IPS DF 19.7 (cell line): ENCODE measurements around the gene SNAI3.
A peak's percentile ranks its signal among the peaks of the same experiment; 100 is the strongest.

Source experiments
- DNase-seq: peaks from one replicate; pipeline ENCODE4 v3.0.0-alpha.2; 2013; ENCODE audit warnings: low read depth, low spot score

Gene SNAI3

DNA sequence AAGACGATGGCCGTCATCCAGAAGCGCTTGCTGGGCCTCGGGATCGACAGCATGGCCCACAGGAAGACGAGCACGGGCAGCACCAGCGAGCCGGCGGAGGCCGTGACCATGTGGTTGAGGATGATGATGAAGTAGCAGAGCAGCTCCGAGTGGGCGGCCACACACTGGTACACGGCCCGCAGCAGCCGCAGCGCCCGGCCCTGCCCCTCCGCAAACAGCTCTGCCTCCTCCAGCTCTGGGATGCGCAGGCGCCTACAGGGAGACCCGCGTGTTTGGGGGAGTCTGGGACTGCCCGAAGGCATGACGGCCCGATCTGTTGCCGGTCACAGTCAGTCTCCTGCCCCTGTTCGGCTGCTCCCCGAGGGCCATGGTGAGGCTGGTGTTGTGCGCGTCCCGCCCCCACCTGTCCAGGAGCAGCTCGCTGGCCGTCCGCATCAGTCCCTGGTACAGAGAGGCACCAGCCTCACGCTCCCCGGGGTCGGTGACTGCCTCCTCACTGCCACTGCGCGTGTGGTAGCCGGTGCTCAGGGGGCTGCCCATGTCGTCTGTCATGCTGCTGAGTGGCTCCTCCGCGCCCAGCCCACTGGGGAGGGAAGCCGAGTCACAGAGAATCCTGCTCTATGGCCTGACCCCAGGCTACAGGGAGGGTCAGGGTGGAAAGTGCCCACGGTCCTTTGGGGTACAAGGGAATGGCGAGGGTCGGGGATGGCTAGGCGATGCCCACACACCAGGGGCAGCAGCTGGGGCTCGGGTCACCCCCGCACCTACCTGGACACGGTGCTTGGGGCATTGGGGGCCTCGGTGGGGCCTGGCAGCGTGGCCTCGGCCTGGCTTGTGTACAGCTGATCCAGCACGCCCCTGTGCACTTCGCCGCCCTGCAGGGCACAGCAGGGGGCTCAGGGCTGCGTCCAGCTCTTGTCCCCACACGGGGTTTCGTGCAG lies 35.8 kb upstream of the SNAI3 start:
- DNase-seq: no peak

DNA sequence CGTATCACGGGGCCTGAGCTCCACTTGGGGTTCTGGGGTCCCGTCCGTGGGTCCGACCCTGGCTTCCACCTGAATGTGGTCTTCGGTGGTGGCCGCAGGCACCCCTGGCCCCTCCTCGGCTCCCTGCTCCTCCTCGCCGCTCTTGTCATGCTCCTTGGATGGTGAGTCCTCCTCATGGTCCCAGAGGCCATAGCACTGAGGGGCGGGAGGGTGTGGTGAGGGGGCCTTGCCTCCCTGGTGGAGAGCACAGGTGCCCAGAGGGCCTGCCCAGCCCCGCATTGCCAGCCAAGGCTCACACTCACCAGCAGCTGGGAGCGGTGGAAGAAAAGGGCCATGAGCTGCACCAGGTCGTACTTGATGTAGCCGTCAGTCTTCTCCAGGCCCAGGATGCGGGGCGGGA lies 34.9 kb upstream of the SNAI3 start:
- no peak for DNase-seq

DNA sequence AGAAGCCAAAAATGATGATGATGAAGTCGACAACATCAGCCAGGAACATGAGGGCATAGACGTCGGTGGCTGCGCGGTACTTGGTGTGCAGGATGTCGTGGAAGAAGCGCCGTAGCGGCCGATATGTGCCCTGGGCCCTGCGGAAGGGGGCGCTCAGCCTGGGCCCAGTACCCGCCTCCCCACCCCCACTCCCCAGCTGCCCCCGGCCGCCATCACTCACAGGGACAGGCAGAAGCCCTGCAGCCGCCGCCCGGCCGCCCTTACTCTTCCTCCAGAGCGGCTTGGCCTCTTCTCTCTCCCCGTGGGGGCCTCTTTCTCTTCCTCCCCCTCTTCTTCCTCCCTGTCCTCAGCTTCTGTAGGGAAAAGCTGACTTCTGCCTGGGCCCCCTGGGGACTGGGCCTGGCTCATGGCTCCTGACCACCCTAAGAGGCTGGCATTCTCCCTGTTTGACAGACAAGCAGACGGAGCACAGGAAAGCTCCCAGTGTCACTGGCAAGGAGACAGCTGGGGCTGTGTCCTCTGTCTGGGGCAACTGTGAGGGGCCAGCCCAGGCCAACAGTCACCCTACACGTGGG lies 34.2 kb upstream of the SNAI3 start:
- DNase-seq: no peak

DNA sequence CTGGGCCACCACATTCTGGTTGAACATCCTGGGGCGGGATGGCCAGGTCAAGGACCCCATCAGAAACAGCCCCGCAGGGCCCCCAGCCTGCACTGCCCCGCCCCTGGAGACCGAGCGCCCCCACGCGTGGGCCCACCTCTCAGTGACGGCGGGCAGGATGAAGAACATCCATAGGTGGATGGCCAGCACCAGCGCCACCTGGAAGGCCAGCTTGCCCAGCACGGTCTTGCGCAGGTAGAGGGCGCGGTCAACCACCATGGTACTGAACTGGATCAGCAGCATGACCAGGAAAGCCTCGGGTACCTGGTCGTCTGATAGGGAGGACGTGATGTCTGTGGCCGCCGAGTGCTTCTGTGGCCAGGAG lies 33.6 kb upstream of the SNAI3 start:
- no peak for DNase-seq

DNA sequence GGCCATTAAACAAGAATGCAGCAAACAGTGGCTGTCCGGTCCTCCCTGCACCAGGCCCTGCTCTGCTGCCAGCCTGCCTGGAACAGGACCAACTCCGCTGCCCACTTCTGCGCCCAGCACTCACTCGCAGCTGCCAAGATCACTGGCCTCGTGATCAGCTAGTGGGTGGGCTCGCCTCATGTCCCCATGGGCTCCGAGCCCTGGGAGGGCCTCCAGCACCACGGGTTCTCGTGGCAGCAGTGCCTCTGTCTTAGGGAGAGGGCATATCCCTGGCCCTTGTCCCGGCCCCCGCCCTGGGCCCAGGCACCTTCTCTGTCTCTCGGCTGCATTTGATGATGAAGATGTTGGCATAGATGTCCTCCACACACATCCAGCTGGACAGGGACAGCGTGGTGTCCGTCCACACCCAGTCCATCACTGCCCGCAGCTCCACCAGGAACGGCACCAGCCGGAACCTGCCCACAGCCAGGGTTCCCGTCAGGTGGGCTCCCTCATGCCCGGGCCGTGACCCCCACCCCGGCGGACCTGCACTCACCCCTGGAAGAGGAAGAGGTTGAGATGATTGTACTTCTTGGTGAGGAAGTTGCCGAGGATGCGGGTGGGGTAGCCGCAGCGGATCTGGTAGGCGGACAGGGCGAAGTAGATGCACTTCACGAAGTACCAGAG lies 33.1 kb upstream of the SNAI3 start:
- no peak for DNase-seq

DNA sequence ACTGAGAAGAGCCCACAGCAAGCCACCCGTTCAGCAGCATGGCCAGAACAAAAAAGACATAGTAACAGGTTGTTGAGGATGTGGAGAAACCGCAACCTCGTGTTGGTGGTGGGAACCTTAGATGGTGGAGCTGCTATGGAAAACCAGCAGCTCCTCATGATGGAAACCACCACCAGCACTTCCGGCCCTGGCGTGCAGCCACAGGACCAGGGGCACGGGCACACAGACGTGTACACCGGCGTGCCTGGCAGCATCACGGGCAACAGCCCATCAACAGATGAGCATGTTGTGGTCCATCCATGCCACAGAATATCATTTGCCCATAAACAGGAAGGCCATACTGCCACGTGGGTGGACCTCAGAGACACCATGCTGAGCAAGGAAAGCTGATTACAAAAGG lies 31.9 kb upstream of the SNAI3 start:
- no peak for DNase-seq

DNA sequence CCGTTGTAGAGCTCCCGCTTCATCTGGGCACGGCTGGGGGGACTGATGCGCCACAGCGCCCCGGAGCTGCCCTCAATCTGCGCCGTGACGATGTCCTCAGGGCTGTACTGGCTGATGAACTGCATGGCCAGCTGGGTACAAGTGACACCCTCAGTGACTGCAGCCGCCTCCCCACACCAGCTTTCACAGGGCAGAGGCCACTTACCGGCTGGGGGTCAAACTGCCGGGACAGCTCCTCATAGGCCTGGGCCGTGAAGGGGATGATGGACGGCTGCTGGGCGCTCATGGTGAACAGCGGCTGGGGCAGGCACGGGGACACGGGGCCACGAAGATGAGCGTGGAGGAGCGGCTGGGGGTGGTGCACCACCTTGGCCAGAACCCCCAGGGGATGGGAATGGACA lies 30.3 kb upstream of the SNAI3 start:
- DNase-seq: no peak

DNA sequence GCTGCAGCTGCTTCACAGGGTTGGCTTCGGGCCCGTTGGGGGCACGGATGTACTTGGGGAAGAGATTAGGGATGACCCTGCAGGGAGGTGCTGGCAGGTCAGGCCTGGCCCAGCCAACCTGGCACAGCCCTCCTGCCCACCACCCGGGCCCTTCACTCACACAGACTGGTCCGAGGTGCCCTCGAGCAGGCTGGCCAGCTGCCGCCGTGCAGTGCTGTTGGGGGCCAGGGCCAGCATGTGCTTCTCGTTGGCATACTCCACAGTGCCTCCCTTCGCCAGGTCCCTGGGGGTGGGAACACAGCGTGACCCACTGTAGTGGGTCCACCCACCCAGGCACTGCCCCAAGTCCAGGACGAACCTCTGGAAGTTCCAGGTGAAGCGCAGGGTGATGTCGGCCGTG lies 29.9 kb upstream of the SNAI3 start:
- no peak for DNase-seq

DNA sequence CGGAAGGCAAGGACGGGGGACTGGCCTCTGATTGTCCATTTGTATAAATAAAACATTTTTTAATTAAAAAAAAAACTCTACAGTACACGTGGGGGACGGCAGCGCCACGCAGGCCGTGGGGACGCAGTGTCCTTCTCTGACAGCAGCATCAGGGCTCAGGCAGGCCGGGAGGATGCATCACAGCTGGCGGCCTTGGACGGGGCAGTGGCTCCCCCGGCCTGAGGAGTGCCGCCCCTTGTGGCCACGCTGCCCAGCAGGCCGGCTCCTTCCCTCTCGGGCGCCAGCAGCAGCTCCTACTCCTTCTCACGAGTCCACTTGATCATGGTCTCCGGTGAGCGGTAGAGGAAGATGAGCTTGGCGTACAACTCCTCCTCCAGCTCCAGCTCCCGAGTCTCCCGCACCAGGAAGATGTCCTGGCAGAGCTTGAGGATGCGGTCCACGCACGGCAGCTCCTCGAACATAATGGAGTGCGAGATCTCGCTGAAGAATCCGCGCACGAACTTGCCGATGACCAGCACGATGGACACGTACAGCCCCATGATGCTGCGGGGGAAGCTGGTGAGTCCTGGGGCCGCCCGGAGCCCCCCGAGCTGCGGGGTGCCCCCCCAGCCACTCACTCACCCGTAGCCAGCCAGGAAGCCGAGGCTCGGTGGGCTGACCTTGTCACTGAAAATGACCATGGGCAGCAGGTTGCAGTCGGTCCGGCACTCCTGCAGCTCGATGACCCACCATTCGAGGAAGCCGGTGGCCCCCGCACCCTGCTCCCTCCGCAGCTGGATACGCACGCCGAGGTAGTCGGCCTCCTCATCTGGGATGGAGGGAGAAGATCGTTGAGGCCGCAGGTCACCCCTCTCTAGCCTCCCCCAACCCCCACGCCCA lies 29.2 kb upstream of the SNAI3 start:
- DNase-seq: no peak

DNA sequence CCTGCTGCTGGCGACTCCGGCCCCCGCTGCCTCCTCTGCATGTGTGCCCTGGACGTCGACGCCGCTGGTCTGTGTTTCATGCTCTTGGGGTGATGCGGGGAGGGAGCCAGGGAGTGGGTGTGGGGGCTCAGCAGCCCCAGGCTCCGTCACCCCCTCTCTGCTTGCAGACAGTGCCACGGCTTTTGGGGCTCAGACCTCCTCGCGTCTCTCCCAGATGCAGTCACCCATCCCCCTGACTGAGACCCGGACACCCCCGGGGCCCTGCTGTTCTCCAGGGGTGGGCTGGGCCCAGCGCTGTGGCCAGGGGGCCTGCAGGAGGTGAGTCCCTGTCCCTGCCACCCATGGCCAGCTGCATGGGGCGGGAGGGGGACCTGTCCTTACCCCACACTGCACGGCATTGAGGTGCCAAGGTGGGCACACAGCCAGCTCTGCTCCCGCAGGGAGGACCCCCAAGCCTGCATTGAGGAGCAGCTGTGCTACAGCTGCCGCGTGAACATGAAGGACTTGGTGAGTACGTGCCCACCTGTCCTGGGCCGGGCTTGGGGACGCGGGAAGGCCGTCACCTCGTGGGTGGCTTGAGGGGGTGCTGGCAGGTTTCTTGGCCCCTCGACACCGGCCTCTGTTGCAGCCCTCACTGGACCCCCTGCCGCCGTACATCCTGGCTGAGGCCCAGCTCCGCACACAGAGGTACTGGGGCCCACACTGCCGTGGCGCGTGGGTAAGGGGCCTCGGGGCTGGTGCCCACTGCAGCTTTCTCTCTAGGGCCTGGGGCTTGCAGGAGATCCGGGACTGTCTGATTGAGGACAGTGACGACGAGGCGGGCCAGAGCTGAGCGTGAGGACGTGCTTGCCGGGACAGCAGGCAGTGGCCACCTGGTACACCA lies 28.4 kb upstream of the SNAI3 start:
- no peak for DNase-seq

DNA sequence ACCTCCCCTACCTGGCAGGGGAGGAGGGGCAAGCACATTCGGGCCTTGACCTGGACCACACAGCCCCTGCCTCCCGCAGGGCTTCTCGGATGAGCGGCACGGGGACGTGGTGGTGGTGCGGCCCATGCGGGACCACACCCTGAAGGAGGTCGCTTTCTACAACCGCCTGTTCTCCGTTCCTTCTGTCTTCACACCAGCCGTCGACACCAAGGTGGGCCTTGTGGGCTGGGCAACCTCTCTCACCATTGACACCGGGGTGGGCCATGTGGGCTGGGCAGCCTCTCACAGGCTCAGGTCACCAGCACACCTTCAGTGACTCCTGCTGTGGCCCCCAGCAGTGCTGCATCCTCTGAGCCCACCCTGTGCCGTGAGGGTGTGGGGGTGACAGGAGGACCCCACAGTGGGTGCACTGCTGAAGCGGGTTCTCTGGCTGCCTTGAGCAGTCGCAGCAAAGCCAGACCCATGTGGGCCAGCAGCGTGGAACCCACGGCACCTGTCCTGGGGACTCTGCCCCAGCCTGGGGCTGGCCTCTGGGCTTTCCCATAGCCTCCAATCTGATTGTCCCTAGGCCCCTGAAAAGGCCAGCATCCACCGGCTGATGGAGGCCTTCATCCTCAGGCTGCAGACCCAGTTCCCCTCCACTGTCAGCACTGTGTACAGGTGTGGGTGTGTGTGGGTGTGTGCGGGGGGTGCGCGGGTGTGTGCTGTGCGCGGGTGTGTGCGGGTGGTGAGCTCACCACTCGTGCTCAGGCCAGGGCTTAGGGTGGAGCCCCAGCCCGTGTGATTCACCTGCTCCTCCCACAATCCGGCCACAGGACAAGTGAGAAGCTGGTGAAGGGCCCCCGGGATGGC lies 27.5 kb upstream of the SNAI3 start:
- DNase-seq: no peak

DNA sequence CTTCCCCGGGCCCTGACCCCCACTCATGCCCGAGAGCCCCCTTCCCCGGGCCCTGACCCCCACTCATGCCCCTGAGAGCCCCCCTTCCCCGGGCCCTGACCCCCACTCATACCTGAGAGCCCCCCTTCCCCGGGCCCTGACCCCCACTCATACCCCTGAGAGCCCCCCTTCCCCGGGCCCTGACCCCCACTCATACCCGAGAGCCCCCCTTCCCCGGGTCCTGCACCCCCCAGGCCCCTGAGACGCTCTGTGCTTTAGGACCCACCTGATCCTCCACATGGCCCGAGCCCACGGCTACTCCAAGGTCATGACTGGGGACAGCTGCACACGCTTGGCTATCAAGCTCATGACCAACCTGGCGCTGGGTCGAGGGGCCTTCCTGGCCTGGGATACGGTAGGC lies 26.7 kb upstream of the SNAI3 start:
- DNase-seq: no peak

DNA sequence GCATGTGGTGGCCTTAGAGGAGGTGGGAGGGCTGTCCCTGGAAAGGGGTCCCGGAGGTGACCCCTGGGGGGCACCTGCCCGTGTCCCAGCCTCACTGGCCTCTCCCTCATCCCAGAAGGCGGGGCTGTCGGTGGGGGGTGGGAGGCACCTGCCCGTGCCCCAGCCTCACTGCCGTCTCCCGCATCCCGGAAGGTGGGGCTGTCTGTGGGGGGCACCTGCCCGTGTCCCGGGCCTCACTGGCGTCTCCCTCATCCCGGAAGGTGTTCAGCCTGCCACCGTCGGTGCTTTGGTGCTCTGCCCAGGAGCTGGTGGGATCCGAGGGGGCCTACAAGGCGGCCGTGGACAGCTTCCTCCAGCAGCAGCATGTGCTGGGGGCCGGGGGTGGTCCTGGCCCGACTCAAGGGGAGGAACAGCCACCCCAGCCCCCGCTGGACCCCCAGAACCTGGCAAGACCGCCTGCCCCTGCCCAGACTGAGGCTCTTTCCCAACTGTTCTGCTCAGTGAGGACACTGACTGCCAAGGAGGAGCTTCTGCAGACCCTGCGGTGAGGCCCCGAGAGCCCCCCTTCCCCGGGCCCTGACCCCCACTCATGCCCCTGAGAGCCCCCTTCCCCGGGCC lies 26.2 kb upstream of the SNAI3 start:
- DNase-seq: no peak

DNA sequence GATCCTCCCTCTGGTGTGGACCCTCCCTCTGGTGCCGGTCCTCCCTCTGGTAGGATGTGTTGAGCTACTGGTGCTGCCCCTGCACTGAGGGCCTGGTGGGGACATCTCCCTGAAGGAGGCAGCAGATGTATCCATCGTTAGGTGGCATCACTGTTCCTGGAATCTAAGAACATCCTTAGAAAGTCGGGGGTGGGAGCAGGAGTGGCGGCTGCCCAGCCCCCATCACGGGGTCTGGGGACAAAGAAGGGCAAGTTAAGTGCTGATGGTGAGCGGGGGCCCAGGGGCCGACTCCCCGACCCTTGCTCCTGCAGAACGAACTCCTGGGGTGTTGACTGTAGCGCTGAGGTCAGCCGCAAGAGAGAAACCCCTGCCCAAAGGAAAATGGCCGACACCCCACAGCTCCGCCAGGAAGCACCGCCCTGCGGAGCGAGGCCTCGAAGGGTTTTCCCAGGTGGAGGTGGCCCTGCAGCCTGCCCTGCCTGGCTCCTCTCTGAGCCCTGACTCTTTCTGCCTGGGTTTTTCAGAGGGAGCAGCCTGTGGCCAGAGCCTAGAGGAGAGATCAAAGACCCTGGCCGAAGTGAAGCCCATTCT lies 25.5 kb upstream of the SNAI3 start:
- no peak for DNase-seq

DNA sequence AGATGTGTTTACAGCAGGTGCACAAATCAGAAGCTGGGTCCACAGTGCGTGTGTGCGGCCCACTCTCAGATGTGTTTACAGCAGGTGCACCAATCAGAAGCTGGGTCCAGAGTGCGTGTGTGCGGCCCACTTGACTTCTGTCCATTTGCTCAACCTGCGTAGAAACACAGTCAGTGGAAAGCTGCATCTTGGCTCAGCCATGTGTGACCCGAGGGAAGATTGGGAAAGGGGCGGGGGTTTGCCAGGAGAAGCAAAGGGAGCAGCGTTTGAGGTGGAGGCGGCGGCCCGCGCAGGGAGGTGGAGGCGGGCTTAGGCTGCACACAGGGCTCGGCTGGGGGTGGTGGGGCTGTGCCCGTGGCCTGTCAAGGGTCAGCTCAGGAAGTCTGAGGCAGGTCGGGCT lies 24.2 kb upstream of the SNAI3 start:
- no peak for DNase-seq

DNA sequence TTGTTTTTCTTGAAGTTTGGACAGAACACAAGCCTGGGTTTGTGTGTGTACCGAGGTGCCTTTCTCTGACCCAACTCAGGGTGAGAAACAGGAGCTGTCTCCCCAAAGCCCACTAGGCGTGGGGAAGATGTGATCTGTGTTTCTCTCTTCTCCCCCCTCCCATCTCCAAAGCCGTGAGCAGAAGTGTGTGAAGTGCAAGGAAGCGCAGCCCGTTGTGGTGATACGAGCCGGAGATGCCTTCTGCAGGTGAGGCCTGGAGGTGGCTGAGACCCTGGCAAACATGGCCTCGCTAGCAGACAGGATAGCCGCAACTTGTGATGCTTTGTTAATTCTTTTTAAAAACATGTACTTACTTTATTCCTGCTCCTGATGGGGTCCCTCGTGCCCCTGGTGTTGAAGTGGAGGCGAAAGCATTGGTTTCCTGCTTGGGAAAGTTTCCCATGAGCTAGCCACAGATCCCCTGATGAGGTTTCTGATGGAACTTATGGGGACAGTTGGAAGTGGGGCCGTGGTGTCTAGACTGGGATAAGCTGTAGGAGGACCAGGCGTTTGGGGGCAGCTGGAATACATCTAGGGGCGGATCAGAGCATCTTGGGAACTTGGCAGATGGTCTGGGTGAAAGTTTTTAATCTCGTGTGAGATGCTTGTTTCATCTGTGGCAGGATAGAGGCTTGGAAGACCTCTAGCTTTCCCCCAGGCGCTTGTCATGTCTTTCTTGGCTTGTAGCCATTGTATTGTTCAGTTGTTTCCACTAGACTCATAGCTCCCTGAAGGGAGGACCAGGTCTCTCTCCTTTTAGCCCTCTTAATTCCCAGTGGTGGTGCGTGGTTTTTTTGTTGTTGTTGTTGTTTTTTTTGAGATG lies 20.9 kb upstream of the SNAI3 start:
- no peak for DNase-seq

DNA sequence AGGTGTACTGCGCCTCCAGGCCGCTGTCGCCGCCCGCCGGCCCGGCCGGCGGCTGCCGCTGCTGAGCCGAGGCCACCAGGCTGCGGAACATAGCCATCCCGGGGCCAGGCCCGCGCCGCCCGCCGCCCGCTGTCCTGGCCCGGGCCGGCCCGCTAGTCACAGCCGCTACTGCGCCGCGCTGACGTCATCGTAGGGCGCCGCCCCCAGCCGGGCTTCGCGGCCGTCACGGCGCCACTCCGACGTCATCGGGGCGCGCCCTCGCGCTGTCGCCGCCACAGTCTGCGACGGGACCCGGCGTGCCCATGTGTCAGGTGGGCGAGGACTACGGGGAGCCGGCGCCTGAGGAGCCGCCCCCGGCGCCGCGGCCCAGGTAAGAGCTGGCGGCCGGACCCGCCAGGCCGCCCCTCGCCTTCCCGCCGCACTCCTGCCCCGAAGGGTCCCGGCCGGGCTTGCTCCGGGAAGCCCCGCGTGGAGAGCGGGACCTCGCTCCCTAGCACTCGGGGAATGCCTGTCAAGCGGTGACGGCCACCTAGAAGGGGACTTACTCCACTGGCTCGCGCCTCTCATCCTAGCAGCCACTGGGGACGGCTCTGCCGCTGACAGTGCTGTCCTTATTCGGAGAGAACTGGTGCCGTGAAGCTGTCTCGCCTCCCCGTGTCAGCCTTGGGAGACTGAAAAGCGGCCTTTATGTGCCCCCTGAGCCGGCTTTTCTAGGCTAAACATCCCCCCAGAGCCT lies 20.1 kb upstream of the SNAI3 start, which contains the start of the genes CTU2 and RNF166:
CTU2 (plus strand) TSS at position 275 of the 736 bp plus-strand sequence; CDS start at position 303, 28 bp downstream.
RNF166 (minus strand) TSS at position 180 of the 736 bp plus-strand sequence; CDS start at position 97, 83 bp downstream.
- peak; percentile 45 for DNase-seq
